A673 (cell line): ENCODE data around the gene DHCR24.

Experiments used
- EZH2 ChIP-seq: fragments of 200-600 bp; sonication (generic); IDR thresholded peaks from 2 replicates; pipeline ENCODE4 v1.6.1; 2017; ENCODE audit warnings: borderline replicate concordance, low read depth, mild to moderate bottlenecking, mixed read lengths, antibody characterized with exemption, low read length; ENCODE audit not compliant: poor library complexity, severe bottlenecking
- TF ChIP-seq, protein P1 (sequence below): fragments of 300-800, 200-600 bp; sonication (generic); conservative IDR thresholded peaks from 2 replicates; pipeline ENCODE4 v1.5.1; 2017; ENCODE audit warnings: low read depth, mild to moderate bottlenecking, antibody characterized with exemption, low read length, moderate library complexity, mixed read lengths

DNA sequence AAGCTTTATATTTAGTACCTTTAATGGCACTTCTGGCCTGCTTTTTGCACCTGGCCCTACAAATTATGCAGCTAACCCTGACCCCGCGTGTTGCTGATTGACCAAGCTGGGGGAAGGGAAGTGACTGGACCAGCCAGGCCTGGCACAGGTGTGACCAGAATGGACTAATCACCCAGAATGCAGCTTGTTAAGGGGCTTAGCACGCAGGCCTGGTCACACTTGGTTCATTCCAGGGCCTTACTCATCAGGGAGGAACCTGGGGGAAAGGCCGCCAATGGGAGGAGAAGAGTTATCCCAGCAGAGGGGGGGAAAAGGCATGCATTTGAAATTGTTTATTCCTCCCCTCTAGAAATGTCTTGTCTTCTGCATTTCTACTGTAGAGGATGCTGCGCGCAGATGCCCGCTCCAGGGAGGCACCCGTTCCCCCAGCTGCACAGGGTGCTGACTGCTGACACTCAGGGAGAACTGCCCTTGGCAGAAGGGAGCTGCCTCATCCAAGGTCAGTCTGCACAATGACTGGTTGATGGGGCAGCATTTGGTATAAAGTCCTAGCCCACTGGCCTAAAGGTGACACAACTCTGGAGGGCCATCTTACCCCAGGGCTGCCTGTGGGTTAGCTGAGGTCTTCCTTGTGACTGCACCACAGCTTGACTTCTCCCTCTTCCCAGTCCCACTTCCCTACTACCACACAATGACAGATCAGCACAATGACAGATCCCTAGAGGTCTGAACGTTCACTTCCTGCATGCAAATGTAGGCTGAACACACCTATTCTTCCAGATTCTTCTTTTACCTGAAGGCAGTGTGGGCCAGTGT, 29.0 kb downstream of the DHCR24 start:
- no peak for TF ChIP-seq EZH2
- TF ChIP-seq, protein P1, sequence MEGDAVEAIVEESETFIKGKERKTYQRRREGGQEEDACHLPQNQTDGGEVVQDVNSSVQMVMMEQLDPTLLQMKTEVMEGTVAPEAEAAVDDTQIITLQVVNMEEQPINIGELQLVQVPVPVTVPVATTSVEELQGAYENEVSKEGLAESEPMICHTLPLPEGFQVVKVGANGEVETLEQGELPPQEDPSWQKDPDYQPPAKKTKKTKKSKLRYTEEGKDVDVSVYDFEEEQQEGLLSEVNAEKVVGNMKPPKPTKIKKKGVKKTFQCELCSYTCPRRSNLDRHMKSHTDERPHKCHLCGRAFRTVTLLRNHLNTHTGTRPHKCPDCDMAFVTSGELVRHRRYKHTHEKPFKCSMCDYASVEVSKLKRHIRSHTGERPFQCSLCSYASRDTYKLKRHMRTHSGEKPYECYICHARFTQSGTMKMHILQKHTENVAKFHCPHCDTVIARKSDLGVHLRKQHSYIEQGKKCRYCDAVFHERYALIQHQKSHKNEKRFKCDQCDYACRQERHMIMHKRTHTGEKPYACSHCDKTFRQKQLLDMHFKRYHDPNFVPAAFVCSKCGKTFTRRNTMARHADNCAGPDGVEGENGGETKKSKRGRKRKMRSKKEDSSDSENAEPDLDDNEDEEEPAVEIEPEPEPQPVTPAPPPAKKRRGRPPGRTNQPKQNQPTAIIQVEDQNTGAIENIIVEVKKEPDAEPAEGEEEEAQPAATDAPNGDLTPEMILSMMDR, result no peak
